Endodermal cell (in vitro differentiated cells): ENCODE measurements around the gene CRYL1. TPM values are rescaled to one million over a fixed set of nuclear protein-coding genes. Genes with fewer than 3 reads are reported as not detected.

Experiments
- DNase-seq: peaks from one replicate; pipeline ENCODE4 v3.0.0-alpha.2; 2017
- H3K27ac ChIP-seq: 2 replicates; pipeline ENCODE4 v1.5.1; 2013; ENCODE audit warnings: mild to moderate bottlenecking, low read depth, low read length, moderate library complexity
- H3K27me3 ChIP-seq: 2 replicates; pipeline ENCODE4 v1.6.1; 2013; ENCODE audit warnings: mild to moderate bottlenecking, low read length, moderate library complexity; ENCODE audit not compliant: insufficient read depth, control insufficient read depth, poor library complexity, severe bottlenecking
- H3K36me3 ChIP-seq: 2 replicates; pipeline ENCODE4 v1.7.0; 2013; ENCODE audit warnings: mild to moderate bottlenecking, low read length, moderate library complexity; ENCODE audit not compliant: control insufficient read depth, insufficient read depth
- H3K4me1 ChIP-seq: one replicate; pipeline ENCODE4 v1.7.0; 2013; ENCODE audit warnings: low read length; ENCODE audit not compliant: control insufficient read depth, insufficient read depth
- H3K4me3 ChIP-seq: 2 replicates; pipeline ENCODE4 v1.5.1; 2013; ENCODE audit warnings: mild to moderate bottlenecking, low read length, moderate library complexity
- H3K9ac ChIP-seq: 2 replicates; pipeline ENCODE4 v1.6.1; 2013; ENCODE audit warnings: mild to moderate bottlenecking, low read length, moderate library complexity; ENCODE audit not compliant: poor library complexity, severe bottlenecking; ENCODE audit errors: extremely low read depth
- H3K9me3 ChIP-seq: 2 replicates; pipeline ENCODE4 v1.6.1; 2013; ENCODE audit warnings: mild to moderate bottlenecking, low read length, moderate library complexity; ENCODE audit not compliant: control insufficient read depth
- H3K27ac Mint-ChIP-seq: 2 replicates; pipeline ENCODE4 v1.8.0; 2020; ENCODE audit warnings: mixed read lengths
- H3K27me3 Mint-ChIP-seq: 2 replicates; pipeline ENCODE4 v1.8.0; 2021; ENCODE audit warnings: mild to moderate bottlenecking, mixed read lengths; ENCODE audit not compliant: insufficient read depth
- H3K36me3 Mint-ChIP-seq: 2 replicates; pipeline ENCODE4 v1.8.0; 2020; ENCODE audit warnings: low read depth, mixed read lengths
- H3K4me1 Mint-ChIP-seq: 2 replicates; pipeline ENCODE4 v1.8.0; 2020; ENCODE audit warnings: mixed read lengths
- H3K4me3 Mint-ChIP-seq: 2 replicates; pipeline ENCODE4 v1.8.0; 2020; ENCODE audit warnings: mild to moderate bottlenecking, moderate library complexity, mixed read lengths
- H3K9me3 Mint-ChIP-seq: 2 replicates; pipeline ENCODE4 v1.8.0; 2020; ENCODE audit warnings: mild to moderate bottlenecking, mixed read lengths
- CTCF ChIP-seq: fragments of 200-600 bp; sonication (generic); conservative IDR thresholded peaks from 2 replicates; pipeline ENCODE4 v1.5.0; 2021; ENCODE audit warnings: antibody characterized with exemption, mild to moderate bottlenecking
- WGBS, 2 experiments: methylation state at CpG; one replicate each; pipeline versions ENCODE4 v1.1.5 to v1.1.7; 2013; ENCODE audit warnings: missing lambda C conversion rate in 2 of 2, mixed read lengths in 1 of 2; ENCODE audit not compliant: insufficient coverage in 1 of 2, insufficient read length in 1 of 2; 5-methylcytosine and 5-hydroxymethylcytosine counted together
- total RNA-seq, 2 donors: library from RNA; stranded (reverse); fragmentation: NEBNext Ultra II Directional in 1 of 2; extraction: Animal tissue kit (Norgen Biotek cat#: 25700) in 1 of 2; gene quantifications; 2 replicates in 1 of 2; 3 replicates in 1 of 2; pipeline ENCODE4 v1.2.1, GENCODE V29; 2021

Gene CRYL1
- total RNA-seq, 2 donors from 2014 or later = 1.7 to 4.1 TPM

- H3K9me3 Mint-ChIP-seq = peaks cover 8% of the 10 kb centered on the region
- peaks cover 4% of the 10 kb centered on the region for H3K27me3 Mint-ChIP-seq
- TF ChIP-seq CTCF = no peak
- Histone ChIP-seq H3K27ac (no peak overlapping the region), H3K9ac (no peak overlapping the region), H3K36me3 (no peaks in the 10 kb centered on the region), H3K4me3 (no peak overlapping the region), H3K4me1 (no peaks in the 10 kb centered on the region), H3K9me3 (no peaks in the 10 kb centered on the region), H3K27me3 (no peaks in the 10 kb centered on the region)
- no peak for DNase-seq
- no peaks in the 10 kb centered on the region for H3K36me3 Mint-ChIP-seq
- H3K4me3 Mint-ChIP-seq = no peak overlapping the region
- WGBS, 2 experiments = 80 to 88% methylated on average over 8 of the region's 8 CpGs
- H3K4me1 Mint-ChIP-seq = no peaks in the 10 kb centered on the region
- no peak overlapping the region for H3K27ac Mint-ChIP-seq
Observed at GRCh38 chr13:20387441-20387971, 138.2 kb downstream of the CRYL1 start.

- no peaks in the 10 kb centered on the region for H3K9me3 ChIP-seq
- H3K9me3 Mint-ChIP-seq = peaks cover 8% of the 10 kb centered on the region
- H3K4me1 Mint-ChIP-seq = no peaks in the 10 kb centered on the region
- no peak overlapping the region for H3K9ac ChIP-seq
- no peaks in the 10 kb centered on the region for H3K4me1 ChIP-seq
- 93 to 96% methylated on average over 4 to 5 of the region's 5 CpGs for WGBS, 2 experiments
- no peaks in the 10 kb centered on the region for H3K27me3 ChIP-seq
- no peak overlapping the region for H3K4me3 Mint-ChIP-seq
- no peak overlapping the region for H3K4me3 ChIP-seq
- H3K27ac Mint-ChIP-seq = no peak overlapping the region
- no peak for TF ChIP-seq CTCF
- no peak overlapping the region for H3K27ac ChIP-seq
- H3K36me3 ChIP-seq = no peaks in the 10 kb centered on the region
- peaks cover 4% of the 10 kb centered on the region for H3K27me3 Mint-ChIP-seq
- H3K36me3 Mint-ChIP-seq = no peaks in the 10 kb centered on the region
- DNase-seq = no peak
Observed at GRCh38 chr13:20387006-20387405, 138.7 kb downstream of the CRYL1 start.

- Histone ChIP-seq H3K9me3 (no peaks in the 10 kb centered on the region), H3K36me3 (no peaks in the 10 kb centered on the region), H3K4me1 (no peaks in the 10 kb centered on the region), H3K9ac (no peak overlapping the region), H3K27me3 (no peaks in the 10 kb centered on the region), H3K27ac (no peak overlapping the region), H3K4me3 (no peak overlapping the region)
- H3K27me3 Mint-ChIP-seq = no peaks in the 10 kb centered on the region
- DNase-seq = no peak
- H3K27ac Mint-ChIP-seq = no peak overlapping the region
- no peaks in the 10 kb centered on the region for H3K36me3 Mint-ChIP-seq
- H3K4me1 Mint-ChIP-seq = no peaks in the 10 kb centered on the region
- H3K4me3 Mint-ChIP-seq = no peak overlapping the region
- TF ChIP-seq CTCF = no peak
- 85% methylated on average over 2 of the region's 2 CpGs; no CpG with 5 or more reads in 1 of the 2 experiments for WGBS, 2 experiments
- H3K9me3 Mint-ChIP-seq = peaks cover 4% of the 10 kb centered on the region
Observed at GRCh38 chr13:20383058-20383457, 142.6 kb downstream of the CRYL1 start.
